HG03469 (cell line): ENCODE results near the gene FRMD3.
A peak's percentile ranks its signal among the peaks of the same experiment; 100 is the strongest.
"Not testable (repeated sequence)": the region's sequence is repeated elsewhere in the genome, so short reads cannot be mapped to it uniquely, and the experiment has no call there.

Experiments used
- ATAC-seq: cut with Tn5 transposase; IDR thresholded peaks from one replicate; pipeline ENCODE4 v1.9.1; 2021; ENCODE audit warnings: mild to moderate bottlenecking, moderate library complexity, moderate number of reproducible peaks; ENCODE audit not compliant: unreplicated experiment

The FRMD3 gene

DNA sequence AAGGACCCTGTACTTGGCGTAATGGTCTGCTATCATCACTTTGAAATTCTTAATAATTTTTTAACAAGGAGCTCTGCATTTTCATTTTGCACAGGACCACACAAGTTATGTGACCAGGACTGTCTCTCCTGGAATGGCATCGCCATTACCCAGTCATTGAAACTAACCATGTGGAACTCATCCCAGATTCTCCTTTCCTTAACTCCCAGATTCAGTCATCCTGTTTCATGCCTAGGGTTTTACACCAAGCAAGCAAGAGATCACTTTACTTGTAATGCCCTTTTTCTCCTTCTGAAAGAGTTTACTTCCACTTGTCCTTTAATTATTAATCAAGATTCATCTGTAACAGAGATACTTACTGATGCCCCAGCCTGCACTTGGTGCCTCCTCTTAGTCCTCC, 12.0 kb downstream of the FRMD3 start:
- ATAC-seq: no peak

- no peak for ATAC-seq
Measured at GRCh38 chr9:83523684-83524083, 14.5 kb downstream of the FRMD3 start.

- ATAC-seq: no peak
Measured at GRCh38 chr9:83521411-83521810, 16.8 kb downstream of the FRMD3 start.

GRCh38 chr9:83521011-83521410, 17.2 kb downstream of the FRMD3 start:
- no peak for ATAC-seq

DNA sequence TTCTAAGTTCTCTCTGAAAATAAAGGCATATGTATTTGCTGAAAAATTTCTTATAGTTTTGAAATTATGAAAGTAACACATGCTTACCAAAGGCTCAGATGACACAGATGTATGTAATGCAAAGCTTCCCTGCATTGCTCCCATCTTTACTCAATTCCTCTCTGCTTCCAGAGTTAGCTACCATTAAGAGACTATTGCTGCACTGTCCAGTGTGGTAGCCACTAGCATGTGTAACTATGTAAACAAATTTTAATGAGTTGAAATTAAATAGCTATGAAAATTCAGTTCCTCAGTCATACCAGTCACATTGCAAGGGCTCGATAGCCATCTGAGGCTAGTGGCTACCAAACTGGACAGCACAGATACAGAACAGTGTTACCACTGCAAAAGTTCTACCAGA, 17.9 kb downstream of the FRMD3 start:
- ATAC-seq: no peak

DNA sequence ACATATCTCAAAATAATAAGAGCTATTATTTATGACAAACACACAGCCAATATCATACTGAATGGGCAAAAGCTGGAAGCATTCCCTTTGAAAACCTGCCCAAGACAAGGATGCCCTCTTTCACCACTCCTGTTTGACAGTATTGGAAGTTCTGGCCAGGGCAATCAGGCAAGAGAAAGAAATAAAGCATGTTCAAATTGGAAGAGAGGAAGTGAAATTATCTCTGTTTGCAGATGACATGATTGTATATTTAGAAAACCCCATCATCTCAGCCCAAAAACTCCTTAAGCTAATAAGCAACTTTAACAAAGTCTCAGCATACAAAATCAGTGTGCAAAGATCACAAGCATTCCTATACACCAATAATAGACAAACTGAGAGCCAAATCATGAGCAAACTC, 20.2 kb downstream of the FRMD3 start:
- not testable (repeated sequence) for ATAC-seq

DNA sequence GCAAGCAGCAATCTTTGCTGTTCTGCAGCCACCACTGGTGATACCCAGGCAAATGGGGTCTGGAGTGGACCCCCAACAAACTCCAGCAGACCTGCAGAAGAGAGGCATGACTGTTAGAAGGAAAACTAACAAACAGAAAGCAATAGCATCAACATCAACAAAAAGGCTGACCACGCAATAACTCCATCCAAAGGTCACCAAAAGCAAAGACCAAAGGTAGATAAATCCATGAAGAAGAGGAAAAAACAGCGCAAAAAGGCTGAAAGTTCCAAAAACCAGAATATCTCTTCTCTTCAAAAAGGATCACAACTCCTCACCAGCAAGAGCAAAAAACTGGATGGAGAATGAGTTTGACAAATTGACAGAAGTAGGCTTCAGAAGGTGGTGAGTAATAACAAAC, 23.4 kb downstream of the FRMD3 start:
- ATAC-seq: no peak

DNA sequence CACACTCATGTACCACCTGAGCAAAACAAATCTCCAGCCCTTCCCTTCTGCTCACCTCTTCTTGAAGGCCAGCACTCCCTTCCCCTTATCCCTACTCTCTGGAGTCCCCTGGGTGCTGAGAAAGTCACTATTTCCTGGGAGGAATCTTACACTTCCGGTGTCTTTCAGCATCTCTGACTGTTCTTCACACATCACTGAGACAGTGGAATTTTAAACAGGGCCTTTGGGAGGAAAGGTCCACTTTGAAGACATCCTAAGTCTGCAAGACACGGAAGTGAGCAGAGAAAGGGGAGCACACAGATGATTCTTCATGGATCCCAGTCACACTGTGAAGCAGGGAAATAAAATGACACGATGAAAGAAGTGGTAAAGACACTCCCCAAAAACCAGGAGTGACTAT, 25.6 kb downstream of the FRMD3 start:
- no peak for ATAC-seq

DNA sequence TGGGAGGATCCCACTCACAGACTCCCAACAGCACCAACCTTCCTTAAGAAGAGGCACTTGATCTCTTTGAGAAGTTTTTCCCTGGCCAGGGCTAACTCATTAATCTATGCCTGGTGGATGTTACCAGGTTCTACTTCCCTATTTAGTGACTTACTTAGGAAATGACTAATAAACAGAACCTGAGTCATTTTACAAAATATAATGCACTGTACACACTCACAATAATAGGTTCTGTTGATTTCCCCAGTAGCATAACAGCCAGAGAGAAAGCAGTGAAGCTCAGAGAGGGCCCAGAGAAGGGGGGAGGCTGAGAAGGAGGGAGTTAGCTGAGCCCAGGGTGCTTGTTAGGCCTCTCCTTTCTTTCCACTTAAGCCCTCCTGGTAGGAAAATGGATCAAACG, 27.1 kb downstream of the FRMD3 start:
- ATAC-seq: peak; percentile 96

DNA sequence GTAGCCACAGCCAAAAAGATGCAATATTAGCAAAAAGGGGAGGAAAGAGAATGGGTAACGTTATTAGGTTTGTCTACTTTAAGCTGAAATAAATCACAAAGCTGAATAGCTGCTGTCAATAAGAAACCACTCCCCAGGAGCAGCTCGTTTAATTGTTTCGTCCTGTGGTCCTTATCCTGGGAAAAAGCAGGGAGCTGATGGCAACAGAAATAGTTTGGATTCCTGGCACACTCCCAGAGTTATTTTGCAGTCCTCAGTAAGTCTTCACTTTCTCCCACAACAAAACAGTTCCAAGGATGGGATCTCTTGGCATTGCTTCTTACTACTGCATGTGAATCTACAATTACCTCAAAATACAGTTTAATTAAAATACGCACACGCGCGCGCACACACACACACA, 28.8 kb downstream of the FRMD3 start:
- no peak for ATAC-seq

DNA sequence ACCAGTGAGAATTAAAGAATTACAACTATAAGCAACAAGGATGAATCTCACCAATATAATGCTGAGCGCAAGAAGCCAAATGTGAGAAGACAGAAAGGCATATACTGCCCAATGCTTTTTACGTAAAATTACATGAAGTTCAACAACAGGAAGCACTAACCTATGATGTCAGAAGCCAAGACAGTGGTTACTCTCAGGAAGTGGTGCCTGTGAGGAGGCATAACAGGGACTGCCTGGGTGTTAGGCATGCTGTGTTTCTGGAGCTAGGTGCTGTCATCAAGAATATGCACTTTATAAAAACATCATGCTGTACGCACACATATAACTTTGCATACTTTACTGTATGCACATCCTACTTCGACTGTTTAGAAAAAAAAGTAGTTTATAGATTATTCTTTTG, 30.1 kb downstream of the FRMD3 start:
- no peak for ATAC-seq

- ATAC-seq: no peak
Measured at GRCh38 chr9:83505282-83505681, 32.9 kb downstream of the FRMD3 start.

DNA sequence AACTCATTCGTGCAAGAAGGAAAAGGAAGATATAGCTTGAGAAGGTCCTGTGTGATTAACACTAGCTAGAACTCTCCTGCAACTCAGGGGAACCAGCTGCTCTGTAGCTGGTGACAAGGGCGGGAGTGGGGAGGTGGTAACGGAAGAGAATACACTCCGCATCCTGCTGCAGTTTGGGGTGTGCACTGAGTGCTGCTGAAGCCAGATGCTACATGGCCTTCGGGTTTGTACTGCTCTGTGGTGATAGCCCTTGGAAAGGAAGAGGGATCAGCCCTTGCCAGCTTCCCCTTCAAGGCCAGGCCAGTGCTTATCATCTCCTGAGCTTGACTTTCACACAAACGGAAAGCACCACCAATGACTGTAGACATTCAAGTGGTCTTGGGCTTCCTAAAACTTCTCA, 34.3 kb downstream of the FRMD3 start:
- no peak for ATAC-seq

DNA sequence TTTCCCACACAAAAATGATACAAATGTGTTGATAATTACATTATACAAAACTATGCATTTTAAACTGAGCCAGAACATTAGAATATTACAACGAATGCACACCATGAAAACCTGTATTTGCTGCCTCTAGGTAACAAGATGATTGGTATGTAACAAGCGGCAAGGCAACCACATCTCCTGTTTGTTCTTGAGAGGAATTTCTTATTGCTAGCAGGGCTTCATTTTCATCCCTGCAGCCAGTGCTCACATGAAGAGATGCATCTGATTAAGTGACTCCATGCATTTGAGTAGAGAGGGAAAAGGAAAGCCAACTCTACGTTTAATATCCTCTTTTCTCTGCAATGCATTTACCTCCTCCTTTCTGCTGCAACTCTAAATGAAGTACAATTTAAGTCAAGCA, 36.6 kb downstream of the FRMD3 start:
- no peak for ATAC-seq

DNA sequence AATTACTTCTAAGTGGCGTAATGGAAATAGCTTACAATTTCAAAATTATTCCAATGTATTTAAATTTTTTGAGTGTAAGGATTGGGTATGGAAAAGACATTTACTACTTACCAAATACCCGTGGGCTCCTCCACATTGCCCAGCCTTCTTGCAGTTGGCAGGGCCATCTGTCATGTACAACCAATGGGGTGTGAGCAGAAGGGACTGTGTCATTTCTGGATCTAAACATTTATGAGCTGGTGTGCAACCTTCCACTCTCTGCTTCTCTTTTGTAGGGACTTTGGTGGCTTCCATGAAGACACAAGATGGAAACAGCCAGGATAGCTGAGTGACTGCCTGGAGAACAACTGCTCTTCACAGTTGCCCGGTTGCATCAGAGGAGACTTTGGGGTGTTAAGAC, 40.8 kb downstream of the FRMD3 start:
- ATAC-seq: no peak

GRCh38 chr9:83491995-83492394, 46.2 kb downstream of the FRMD3 start:
- ATAC-seq: no peak

DNA sequence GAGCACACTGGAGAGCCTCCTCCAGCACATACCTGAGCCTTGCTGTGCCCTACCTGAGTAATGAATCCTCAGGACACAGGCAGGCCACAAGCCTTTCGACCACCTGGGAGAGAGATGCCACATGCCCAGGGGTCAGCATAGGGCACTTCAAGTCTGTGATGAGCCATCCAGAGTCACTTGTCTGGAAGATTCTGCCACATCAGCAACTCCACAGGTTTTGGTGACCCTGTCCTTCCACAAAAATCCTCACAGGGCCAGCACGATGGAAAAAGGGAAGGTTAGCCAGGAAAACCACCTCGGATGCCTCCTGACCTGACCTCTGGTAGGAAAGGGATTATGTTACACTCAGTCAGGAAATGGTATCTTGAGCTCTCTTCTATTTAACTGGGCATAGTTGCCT, 46.8 kb downstream of the FRMD3 start:
- ATAC-seq: no peak

DNA sequence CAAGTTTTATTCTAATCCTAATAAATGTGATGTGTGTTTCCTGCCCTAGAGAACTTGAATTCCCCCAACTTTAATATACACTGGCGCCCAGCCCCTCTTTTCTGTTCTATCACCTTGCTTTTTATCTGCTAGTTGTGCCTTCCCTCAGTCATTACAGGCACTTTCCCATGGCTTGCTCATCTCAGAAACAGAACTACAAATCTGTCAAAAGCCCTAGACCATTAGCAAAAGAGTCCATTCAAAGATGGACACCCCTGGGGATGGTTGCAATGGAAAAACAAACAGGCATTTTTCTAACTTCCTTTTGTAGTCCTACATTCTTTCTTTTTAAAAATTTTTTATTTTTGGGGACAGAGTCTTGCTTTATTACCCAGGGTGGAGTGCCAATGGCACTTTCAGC, 48.2 kb downstream of the FRMD3 start:
- ATAC-seq: no peak

DNA sequence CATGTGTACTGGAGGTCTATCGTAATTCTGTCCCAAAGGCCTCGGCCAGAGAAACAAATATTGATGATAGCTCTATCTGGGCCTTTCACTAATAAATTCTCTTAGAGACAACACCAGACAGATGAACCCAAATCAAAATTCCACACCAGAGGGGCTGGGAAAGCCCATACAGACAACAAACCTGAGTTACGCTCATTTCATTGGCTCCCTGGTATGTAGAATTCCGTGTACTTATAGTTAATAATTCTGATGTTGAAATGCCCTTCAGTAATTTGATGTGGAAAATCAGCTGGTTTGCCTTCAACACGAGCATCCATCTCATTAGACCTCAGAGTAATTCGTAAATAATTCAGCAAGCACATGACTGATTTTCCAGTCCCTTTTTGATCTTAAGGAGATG, 53.2 kb downstream of the FRMD3 start:
- ATAC-seq: no peak

DNA sequence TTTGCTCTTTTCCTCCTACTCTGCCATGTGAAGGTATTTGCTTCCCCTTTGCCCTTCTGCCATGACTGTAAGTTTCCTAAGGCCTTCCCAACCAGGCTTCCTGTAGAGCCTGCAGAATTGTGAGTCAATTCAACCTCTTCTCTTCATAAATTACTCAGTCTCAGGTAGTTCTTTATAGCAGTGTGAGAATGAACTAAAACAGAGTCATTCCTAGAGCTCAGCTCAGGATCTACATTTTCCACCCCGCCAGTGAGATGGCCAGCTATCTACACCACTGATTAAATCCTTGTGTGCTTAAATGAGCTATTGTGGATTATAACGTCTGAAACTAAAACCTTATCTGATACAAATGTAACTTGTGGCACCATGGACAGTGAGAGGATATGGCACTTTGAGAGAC, 55.0 kb downstream of the FRMD3 start:
- no peak for ATAC-seq

- no peak for ATAC-seq
Measured at GRCh38 chr9:83479765-83480164, 58.4 kb downstream of the FRMD3 start.

GRCh38 chr9:83477571-83477970, 60.6 kb downstream of the FRMD3 start:
- no peak for ATAC-seq

DNA sequence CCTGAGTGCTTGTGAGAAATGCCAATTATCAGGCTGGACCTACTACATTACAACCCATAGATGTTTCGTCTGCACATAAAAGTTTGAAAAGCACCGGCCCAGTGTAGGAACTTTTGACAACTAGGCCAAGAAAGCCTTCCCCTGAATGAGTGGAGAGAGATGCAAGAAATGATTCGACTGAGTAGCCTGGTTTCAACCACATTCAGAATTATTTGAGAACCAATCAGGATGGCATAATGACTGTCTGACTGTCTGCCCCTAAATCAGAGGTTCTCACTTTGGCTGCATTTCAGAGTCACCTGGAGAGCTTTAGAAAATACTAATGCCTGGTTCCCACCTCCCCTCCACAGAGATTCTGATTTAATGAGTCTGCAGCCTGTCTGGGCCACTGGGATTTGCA, 61.1 kb downstream of the FRMD3 start:
- ATAC-seq: no peak

DNA sequence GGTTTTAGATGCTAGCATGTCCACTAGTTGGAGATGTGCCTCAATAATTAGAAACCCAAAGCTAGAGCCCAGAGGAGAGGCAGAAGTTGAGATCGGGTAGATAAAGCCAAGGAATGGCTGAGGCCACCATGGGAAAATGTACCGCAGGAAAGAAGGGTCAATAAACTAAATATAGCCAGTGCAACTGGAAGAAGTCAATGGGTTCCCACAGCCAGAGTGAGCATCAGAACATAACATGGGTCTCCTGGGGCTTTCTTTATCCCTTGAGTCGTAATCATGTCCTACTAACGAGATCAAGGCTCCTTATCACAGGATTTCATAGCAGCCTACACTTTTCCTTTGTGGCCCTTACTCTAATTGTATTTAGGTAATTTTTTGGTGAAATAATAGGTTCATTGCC, 61.7 kb downstream of the FRMD3 start:
- ATAC-seq: no peak
